ENCODE results near the gene RIBC1. TPM values are rescaled to one million over a fixed set of nuclear protein-coding genes. Genes with fewer than 3 reads are reported as not detected.
"Not testable (repeated sequence)": the region's sequence is repeated elsewhere in the genome, so short reads cannot be mapped to it uniquely, and the experiment has no call there.

RIBC1 gene
- total RNA-seq, 5 donors from 2014 or later (not counting 1 experiment from before 2014, with no cell fraction given): 1.5 to 2.7 (median 2.1) TPM

DNA sequence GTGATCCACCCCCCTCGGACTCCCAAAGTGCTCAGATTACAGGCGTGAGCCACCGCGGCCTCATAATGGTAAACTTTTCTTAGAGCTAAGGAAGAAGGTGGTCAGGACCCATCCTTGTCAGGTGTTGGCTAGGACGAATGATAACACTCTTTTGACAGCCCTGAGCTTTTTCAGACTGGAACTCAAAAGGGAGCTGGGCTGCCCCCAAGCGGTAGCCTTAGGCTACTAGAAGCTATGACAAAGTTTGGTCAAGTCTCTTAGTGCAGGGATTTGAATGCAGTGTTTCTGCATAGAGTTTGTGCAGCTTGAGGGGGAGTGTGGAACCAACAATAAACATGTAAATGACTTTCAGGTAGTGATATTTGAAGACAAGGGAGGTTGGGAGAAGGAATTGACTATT, 23.3 kb downstream of the RIBC1 start:
- peak in 2 of 4 experiments; percentile 29 to 50 for ATAC-seq (replicated peaks in 1 of 4)
- Mint-ChIP-seq H3K9me3 (no peaks in the 10 kb centered on the region), H3K4me1 (peaks cover 0 to 10% (median 5%) of the 10 kb centered on the region in 3 donors), H3K4me3 (no peak overlapping the region), H3K27ac (no peak overlapping the region), H3K36me3 (no peaks in the 10 kb centered on the region), H3K27me3 (peaks cover 0 to 8% of the 10 kb centered on the region in 2 donors)
- H3K9me3 ChIP-seq: no peaks in the 10 kb centered on the region
- ChIA-PET CTCF (interaction anchor here (0.6 to 1.7 kb wide), 19 partner anchors 9 to 220 kb away, joined by 3 to 11 read pairs (median 3); no protein-coding TSS in a partner anchor), POLR2A (interaction anchor here (0.6 to 0.7 kb wide), 2 partner anchors 31 to 133 kb away, joined by 3 read pairs; no protein-coding TSS in a partner anchor)
- 0% methylated on average over 1 of the region's 6 CpGs for WGBS (ENCODE audit: insufficient coverage)
- peaks cover 0 to 12% of the 10 kb centered on the region in 2 experiments for H3K4me1 ChIP-seq (ENCODE audit: control insufficient read depth in 1 of 2, extremely low read depth in 1 of 2, insufficient read depth in 2 of 2, low read length in 2 of 2)
- no peak overlapping the region for H3K27ac ChIP-seq (ENCODE audit: low read length)
- H3K36me3 ChIP-seq (ENCODE audit: control insufficient read depth in 2 of 2, extremely low read depth in 1 of 2, insufficient read depth in 1 of 2, low read length in 1 of 2): no peaks in the 10 kb centered on the region
- no peak overlapping the region for H3K4me3 ChIP-seq (ENCODE audit: control insufficient read depth in 1 of 2, extremely low read depth in 1 of 2, low read length in 1 of 2)
- H3K27me3 ChIP-seq (replicated peaks in 1 of 2; ENCODE audit: control insufficient read depth in 2 of 2, extremely low read depth in 1 of 2, insufficient read depth in 2 of 2, low read length in 1 of 2): peaks cover 0 to 4% of the 10 kb centered on the region in 2 experiments
- DNase-seq: peak in 26 of 35 experiments; percentile 7 to 56 (median 34)

DNA sequence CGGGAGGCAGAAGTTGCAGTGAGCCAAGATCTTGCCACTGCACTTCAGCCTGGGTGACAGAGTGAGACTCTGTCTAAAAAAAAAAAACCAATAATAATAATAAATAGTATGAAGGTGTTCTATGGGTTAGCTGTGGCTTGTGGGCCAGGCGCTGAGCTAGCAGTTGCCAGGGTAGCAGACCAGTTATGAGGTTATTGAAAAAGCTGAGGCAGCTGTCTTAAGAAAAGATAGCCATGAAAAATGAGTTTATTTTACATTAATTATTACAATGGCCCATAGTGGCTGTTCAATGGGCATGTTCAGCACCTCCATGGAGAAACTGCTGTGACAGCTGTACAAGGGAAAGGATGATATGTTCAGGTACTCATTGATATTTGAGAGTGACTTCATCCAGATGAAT, 24.8 kb downstream of the RIBC1 start:
- Histone ChIP-seq H3K4me3 (ENCODE audit: control insufficient read depth in 1 of 2, extremely low read depth in 1 of 2, low read length in 1 of 2) (no peak overlapping the region), H3K4me1 (ENCODE audit: control insufficient read depth in 1 of 2, extremely low read depth in 1 of 2, insufficient read depth in 2 of 2, low read length in 2 of 2) (no peaks in the 10 kb centered on the region), H3K36me3 (ENCODE audit: control insufficient read depth in 2 of 2, extremely low read depth in 1 of 2, insufficient read depth in 1 of 2, low read length in 1 of 2) (no peaks in the 10 kb centered on the region), H3K27ac (ENCODE audit: low read length) (no peak overlapping the region), H3K27me3 (replicated peaks in 1 of 2; ENCODE audit: control insufficient read depth in 2 of 2, extremely low read depth in 1 of 2, insufficient read depth in 2 of 2, low read length in 1 of 2) (no peaks in the 10 kb centered on the region), H3K9me3 (no peaks in the 10 kb centered on the region)
- no CpG with 5 or more reads among the region's 2 CpGs for WGBS (ENCODE audit: insufficient coverage)
- no peaks in the 10 kb centered on the region for H3K9me3 Mint-ChIP-seq
- POLR2A ChIA-PET: interaction anchor here in 1 of 2 donors (0.6 kb wide), 1 partner anchor 632 kb away, joined by 3 read pairs; no protein-coding TSS in a partner anchor
- H3K4me1 Mint-ChIP-seq: no peaks in the 10 kb centered on the region
- DNase-seq (no peak), ATAC-seq (replicated peaks in 1 of 4) (no peak)
- no peak overlapping the region for H3K4me3 Mint-ChIP-seq
- peaks cover 0 to 8% of the 10 kb centered on the region in 2 donors for H3K27me3 Mint-ChIP-seq
- H3K36me3 Mint-ChIP-seq: no peaks in the 10 kb centered on the region
- no peak overlapping the region for H3K27ac Mint-ChIP-seq
- CTCF ChIA-PET: interaction anchor here in 1 of 2 donors (0.5 kb wide), 1 partner anchor 30 kb away, joined by 4 read pairs; no protein-coding TSS in a partner anchor

DNA sequence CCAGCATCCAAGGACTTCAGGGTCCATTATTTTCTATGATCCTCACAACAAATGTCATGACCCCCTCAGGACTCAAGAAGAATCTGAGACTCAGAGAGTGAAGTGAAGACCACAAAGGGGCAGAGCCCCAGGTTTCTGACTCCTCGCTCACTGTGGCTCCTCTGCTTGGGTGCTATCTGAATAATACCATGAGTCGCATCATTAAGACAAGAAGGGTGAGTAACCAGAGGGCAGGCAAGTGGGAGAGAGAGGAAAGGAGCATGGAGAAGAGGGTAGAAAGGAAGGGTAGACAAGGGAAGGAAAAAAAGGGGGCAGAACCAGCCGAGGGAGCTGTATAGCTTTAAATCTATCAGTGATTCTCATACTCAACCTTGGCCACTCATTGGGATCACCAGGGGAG, 27.0 kb downstream of the RIBC1 start:
- no peaks in the 10 kb centered on the region for H3K9me3 Mint-ChIP-seq
- H3K4me1 Mint-ChIP-seq: no peaks in the 10 kb centered on the region
- no peak overlapping the region for H3K27ac ChIP-seq (ENCODE audit: low read length)
- no peak for DNase-seq
- H3K27ac Mint-ChIP-seq: no peak overlapping the region
- no peak overlapping the region for H3K4me3 ChIP-seq (ENCODE audit: control insufficient read depth in 1 of 2, extremely low read depth in 1 of 2, low read length in 1 of 2)
- WGBS (ENCODE audit: insufficient coverage): no CpG with 5 or more reads among the region's 3 CpGs
- no peaks in the 10 kb centered on the region for H3K9me3 ChIP-seq
- H3K4me1 ChIP-seq (ENCODE audit: control insufficient read depth in 1 of 2, extremely low read depth in 1 of 2, insufficient read depth in 2 of 2, low read length in 2 of 2): no peaks in the 10 kb centered on the region
- peaks cover 0 to 4% of the 10 kb centered on the region in 2 donors for H3K27me3 Mint-ChIP-seq
- H3K36me3 Mint-ChIP-seq: no peaks in the 10 kb centered on the region
- no peak overlapping the region for H3K4me3 Mint-ChIP-seq
- no peak for ATAC-seq (replicated peaks in 1 of 4)
- POLR2A ChIA-PET: no interaction called here
- no peaks in the 10 kb centered on the region for H3K27me3 ChIP-seq (replicated peaks in 1 of 2; ENCODE audit: control insufficient read depth in 2 of 2, extremely low read depth in 1 of 2, insufficient read depth in 2 of 2, low read length in 1 of 2)
- CTCF ChIA-PET: no interaction called here
- H3K36me3 ChIP-seq (ENCODE audit: control insufficient read depth in 2 of 2, extremely low read depth in 1 of 2, insufficient read depth in 1 of 2, low read length in 1 of 2): no peaks in the 10 kb centered on the region

DNA sequence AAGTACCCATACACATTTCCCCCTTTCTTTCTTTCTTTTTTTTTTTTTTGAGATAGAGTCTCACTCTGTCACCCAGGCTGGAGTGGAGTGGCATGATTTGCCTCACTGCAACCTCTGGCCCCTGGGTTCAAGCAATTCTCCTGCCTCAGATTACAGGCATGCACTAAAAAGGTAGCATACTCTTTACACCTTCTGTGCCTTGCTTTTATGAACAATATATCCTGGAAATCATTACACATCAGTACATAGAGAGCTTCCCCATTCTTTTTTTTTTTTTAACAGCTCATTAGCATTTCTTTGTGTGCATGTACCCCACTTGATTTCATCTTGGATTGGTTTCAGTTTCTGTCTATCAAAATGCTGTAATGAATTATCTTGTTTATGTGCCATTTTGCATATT, 30.1 kb downstream of the RIBC1 start:
- Histone ChIP-seq H3K4me1 (ENCODE audit: control insufficient read depth in 1 of 2, extremely low read depth in 1 of 2, insufficient read depth in 2 of 2, low read length in 2 of 2) (no peaks in the 10 kb centered on the region), H3K9me3 (no peaks in the 10 kb centered on the region), H3K4me3 (ENCODE audit: control insufficient read depth in 1 of 2, extremely low read depth in 1 of 2, low read length in 1 of 2) (no peak overlapping the region), H3K36me3 (ENCODE audit: control insufficient read depth in 2 of 2, extremely low read depth in 1 of 2, insufficient read depth in 1 of 2, low read length in 1 of 2) (no peaks in the 10 kb centered on the region), H3K27ac (ENCODE audit: low read length) (no peak overlapping the region), H3K27me3 (replicated peaks in 1 of 2; ENCODE audit: control insufficient read depth in 2 of 2, extremely low read depth in 1 of 2, insufficient read depth in 2 of 2, low read length in 1 of 2) (no peaks in the 10 kb centered on the region)
- H3K9me3 Mint-ChIP-seq: no peaks in the 10 kb centered on the region
- H3K27me3 Mint-ChIP-seq: peaks cover 5 to 20% of the 10 kb centered on the region in 2 donors
- CTCF ChIA-PET: no interaction called here
- ATAC-seq (replicated peaks in 1 of 4) (no peak), DNase-seq (no peak)
- no peaks in the 10 kb centered on the region for H3K4me1 Mint-ChIP-seq
- H3K27ac Mint-ChIP-seq: no peak overlapping the region
- H3K36me3 Mint-ChIP-seq: no peaks in the 10 kb centered on the region
- no peak overlapping the region for H3K4me3 Mint-ChIP-seq
- POLR2A ChIA-PET: interaction anchor here in 1 of 2 donors (0.5 to 1.1 kb wide), 3 partner anchors 22 to 374 kb away, joined by 4 to 8 read pairs (median 5); no protein-coding TSS in a partner anchor

DNA sequence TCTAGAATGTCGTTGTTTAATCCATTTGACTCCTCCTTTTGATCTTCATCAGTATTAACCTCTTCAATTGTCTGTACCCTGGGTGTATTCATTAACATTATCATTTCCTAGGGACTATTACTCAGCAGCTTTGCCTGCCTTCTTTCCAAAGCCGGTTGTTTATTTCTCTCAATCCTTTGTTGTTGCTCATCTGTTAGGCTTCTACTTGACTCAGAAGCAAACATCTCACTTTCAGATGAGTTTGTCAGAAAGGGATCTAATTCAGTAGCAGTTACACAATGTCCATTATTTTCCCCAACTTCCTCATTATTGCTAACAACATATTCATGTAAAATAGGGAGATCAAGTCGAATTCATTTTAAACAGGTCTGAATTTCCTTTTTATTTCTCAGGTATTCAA, 33.6 kb downstream of the RIBC1 start:
- no peaks in the 10 kb centered on the region for H3K9me3 Mint-ChIP-seq
- DNase-seq: no peak
- no peak overlapping the region for H3K4me3 Mint-ChIP-seq
- Histone ChIP-seq H3K27ac (ENCODE audit: low read length) (no peak overlapping the region), H3K4me1 (ENCODE audit: control insufficient read depth in 1 of 2, extremely low read depth in 1 of 2, insufficient read depth in 2 of 2, low read length in 2 of 2) (no peaks in the 10 kb centered on the region), H3K4me3 (ENCODE audit: control insufficient read depth in 1 of 2, extremely low read depth in 1 of 2, low read length in 1 of 2) (no peak overlapping the region), H3K9me3 (no peaks in the 10 kb centered on the region), H3K27me3 (replicated peaks in 1 of 2; ENCODE audit: control insufficient read depth in 2 of 2, extremely low read depth in 1 of 2, insufficient read depth in 2 of 2, low read length in 1 of 2) (no peaks in the 10 kb centered on the region), H3K36me3 (ENCODE audit: control insufficient read depth in 2 of 2, extremely low read depth in 1 of 2, insufficient read depth in 1 of 2, low read length in 1 of 2) (no peaks in the 10 kb centered on the region)
- no peaks in the 10 kb centered on the region for H3K4me1 Mint-ChIP-seq
- ChIA-PET POLR2A (no interaction called here), CTCF (no interaction called here)
- H3K36me3 Mint-ChIP-seq: no peaks in the 10 kb centered on the region
- no peak for ATAC-seq (replicated peaks in 1 of 4)
- no peak overlapping the region for H3K27ac Mint-ChIP-seq
- WGBS (ENCODE audit: insufficient coverage): 33% methylated on average over 1 of the region's 3 CpGs
- H3K27me3 Mint-ChIP-seq: peaks cover 5 to 23% of the 10 kb centered on the region in 2 donors

DNA sequence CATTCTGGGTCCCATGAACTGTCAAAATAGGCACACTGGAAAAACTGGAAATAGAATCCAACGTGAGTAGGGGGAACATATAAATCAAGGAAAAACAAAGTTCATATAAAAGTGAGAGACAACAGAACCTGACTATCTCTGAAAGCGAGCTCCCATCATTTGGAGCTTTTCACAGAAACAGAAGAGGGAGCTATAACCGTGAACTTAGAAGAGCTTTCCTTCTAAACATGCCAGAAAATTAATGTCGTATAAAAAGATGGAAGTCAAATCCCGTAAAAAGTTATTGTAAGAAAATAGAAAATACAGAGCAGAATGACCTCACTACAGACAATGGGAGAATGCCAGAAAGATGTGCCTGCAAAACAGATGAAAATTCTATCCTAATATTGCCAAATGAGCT, 35.4 kb downstream of the RIBC1 start:
- H3K4me3 Mint-ChIP-seq: no peak overlapping the region
- Histone ChIP-seq H3K27ac (ENCODE audit: low read length) (no peak overlapping the region), H3K9me3 (no peaks in the 10 kb centered on the region), H3K36me3 (ENCODE audit: control insufficient read depth in 2 of 2, extremely low read depth in 1 of 2, insufficient read depth in 1 of 2, low read length in 1 of 2) (no peaks in the 10 kb centered on the region), H3K27me3 (replicated peaks in 1 of 2; ENCODE audit: control insufficient read depth in 2 of 2, extremely low read depth in 1 of 2, insufficient read depth in 2 of 2, low read length in 1 of 2) (no peaks in the 10 kb centered on the region), H3K4me3 (ENCODE audit: control insufficient read depth in 1 of 2, extremely low read depth in 1 of 2, low read length in 1 of 2) (no peak overlapping the region), H3K4me1 (ENCODE audit: control insufficient read depth in 1 of 2, extremely low read depth in 1 of 2, insufficient read depth in 2 of 2, low read length in 2 of 2) (no peaks in the 10 kb centered on the region)
- peaks cover 0 to under 1% (median 0%) of the 10 kb centered on the region in 3 donors for H3K4me1 Mint-ChIP-seq
- CTCF ChIA-PET: no interaction called here
- POLR2A ChIA-PET: interaction anchor here in 1 of 2 donors (0.6 kb wide), 1 partner anchor 13 kb away, joined by 5 read pairs; no protein-coding TSS in a partner anchor
- H3K27ac Mint-ChIP-seq: peak overlapping the region in 1 of 2 donors; percentile 27
- peaks cover 5 to 27% of the 10 kb centered on the region in 2 donors for H3K27me3 Mint-ChIP-seq
- no peaks in the 10 kb centered on the region for H3K36me3 Mint-ChIP-seq
- no peak for DNase-seq
- no peak for ATAC-seq (replicated peaks in 1 of 4)
- H3K9me3 Mint-ChIP-seq: no peaks in the 10 kb centered on the region
- WGBS (ENCODE audit: insufficient coverage): no CpG with 5 or more reads among the region's 5 CpGs

DNA sequence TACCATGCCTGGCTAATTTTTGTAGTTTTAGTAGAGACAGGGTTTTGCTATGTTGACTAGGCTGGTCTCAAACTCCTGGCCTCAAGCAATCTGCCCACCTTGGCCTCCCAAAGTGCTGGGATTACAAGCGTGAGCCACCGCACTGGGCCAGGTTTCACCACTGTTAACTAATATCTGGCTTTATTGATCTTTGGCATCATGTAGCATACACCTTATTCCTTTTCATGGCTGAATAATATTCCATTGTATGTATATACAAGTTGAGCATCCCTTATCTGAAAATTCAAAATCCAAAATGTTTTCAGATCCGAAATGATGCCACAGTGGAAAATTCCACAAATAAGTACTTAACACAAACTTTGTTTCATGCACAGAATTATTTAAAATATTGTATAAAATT, 46.0 kb downstream of the RIBC1 start:
- H3K9me3 Mint-ChIP-seq; DNase-seq; H3K36me3 ChIP-seq (ENCODE audit: control insufficient read depth in 2 of 2, extremely low read depth in 1 of 2, insufficient read depth in 1 of 2, low read length in 1 of 2); H3K4me3 ChIP-seq (ENCODE audit: control insufficient read depth in 1 of 2, extremely low read depth in 1 of 2, low read length in 1 of 2); H3K9me3 ChIP-seq; H3K36me3 Mint-ChIP-seq; H3K27ac ChIP-seq (ENCODE audit: low read length); H3K27me3 ChIP-seq (replicated peaks in 1 of 2; ENCODE audit: control insufficient read depth in 2 of 2, extremely low read depth in 1 of 2, insufficient read depth in 2 of 2, low read length in 1 of 2); H3K27ac Mint-ChIP-seq; POLR2A ChIA-PET; ATAC-seq (replicated peaks in 1 of 4); H3K4me3 Mint-ChIP-seq; CTCF ChIA-PET; H3K4me1 Mint-ChIP-seq; H3K4me1 ChIP-seq (ENCODE audit: control insufficient read depth in 1 of 2, extremely low read depth in 1 of 2, insufficient read depth in 2 of 2, low read length in 2 of 2): not testable (repeated sequence)
- H3K27me3 Mint-ChIP-seq: peaks cover 6 to 34% of the 10 kb centered on the region in 2 donors
- WGBS (ENCODE audit: insufficient coverage): no CpG with 5 or more reads among the region's 3 CpGs

Measured in T-cell (primary cell).